Peyer's patch (tissue), 4 donors: ENCODE data around the gene ATP5ME.

Experiments used
- POLR2A ChIP-seq, 2 donors: fragments of 450-650 bp; IDR thresholded peaks; one replicate each; pipeline ENCODE4 v1.5.1; 2017; ENCODE audit warnings: antibody characterized with exemption in 2 of 2, mild to moderate bottlenecking in 2 of 2, moderate library complexity in 2 of 2
- TF ChIP-seq, protein P1 (sequence below), 6 experiments: fragments of 450-650 bp in 4 of 6; fragments of 200-600 bp in 2 of 6; sonication (generic) in 1 of 6; IDR thresholded peaks; one replicate each; pipeline ENCODE4 v1.5.1; 2017 to 2019; ENCODE audit warnings: antibody characterized with exemption in 6 of 6, mild to moderate bottlenecking in 3 of 6, moderate library complexity in 1 of 6

- TF ChIP-seq, protein P1, sequence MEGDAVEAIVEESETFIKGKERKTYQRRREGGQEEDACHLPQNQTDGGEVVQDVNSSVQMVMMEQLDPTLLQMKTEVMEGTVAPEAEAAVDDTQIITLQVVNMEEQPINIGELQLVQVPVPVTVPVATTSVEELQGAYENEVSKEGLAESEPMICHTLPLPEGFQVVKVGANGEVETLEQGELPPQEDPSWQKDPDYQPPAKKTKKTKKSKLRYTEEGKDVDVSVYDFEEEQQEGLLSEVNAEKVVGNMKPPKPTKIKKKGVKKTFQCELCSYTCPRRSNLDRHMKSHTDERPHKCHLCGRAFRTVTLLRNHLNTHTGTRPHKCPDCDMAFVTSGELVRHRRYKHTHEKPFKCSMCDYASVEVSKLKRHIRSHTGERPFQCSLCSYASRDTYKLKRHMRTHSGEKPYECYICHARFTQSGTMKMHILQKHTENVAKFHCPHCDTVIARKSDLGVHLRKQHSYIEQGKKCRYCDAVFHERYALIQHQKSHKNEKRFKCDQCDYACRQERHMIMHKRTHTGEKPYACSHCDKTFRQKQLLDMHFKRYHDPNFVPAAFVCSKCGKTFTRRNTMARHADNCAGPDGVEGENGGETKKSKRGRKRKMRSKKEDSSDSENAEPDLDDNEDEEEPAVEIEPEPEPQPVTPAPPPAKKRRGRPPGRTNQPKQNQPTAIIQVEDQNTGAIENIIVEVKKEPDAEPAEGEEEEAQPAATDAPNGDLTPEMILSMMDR (IDR thresholded peaks at IDR 0.05): no peak
- no peak for TF ChIP-seq POLR2A (IDR thresholded peaks at IDR 0.05)
Observed at GRCh38 chr4:655464-656151, 18.5 kb downstream of the ATP5ME start.
